Measurements from ENCODE around the gene WWC1.

DNA sequence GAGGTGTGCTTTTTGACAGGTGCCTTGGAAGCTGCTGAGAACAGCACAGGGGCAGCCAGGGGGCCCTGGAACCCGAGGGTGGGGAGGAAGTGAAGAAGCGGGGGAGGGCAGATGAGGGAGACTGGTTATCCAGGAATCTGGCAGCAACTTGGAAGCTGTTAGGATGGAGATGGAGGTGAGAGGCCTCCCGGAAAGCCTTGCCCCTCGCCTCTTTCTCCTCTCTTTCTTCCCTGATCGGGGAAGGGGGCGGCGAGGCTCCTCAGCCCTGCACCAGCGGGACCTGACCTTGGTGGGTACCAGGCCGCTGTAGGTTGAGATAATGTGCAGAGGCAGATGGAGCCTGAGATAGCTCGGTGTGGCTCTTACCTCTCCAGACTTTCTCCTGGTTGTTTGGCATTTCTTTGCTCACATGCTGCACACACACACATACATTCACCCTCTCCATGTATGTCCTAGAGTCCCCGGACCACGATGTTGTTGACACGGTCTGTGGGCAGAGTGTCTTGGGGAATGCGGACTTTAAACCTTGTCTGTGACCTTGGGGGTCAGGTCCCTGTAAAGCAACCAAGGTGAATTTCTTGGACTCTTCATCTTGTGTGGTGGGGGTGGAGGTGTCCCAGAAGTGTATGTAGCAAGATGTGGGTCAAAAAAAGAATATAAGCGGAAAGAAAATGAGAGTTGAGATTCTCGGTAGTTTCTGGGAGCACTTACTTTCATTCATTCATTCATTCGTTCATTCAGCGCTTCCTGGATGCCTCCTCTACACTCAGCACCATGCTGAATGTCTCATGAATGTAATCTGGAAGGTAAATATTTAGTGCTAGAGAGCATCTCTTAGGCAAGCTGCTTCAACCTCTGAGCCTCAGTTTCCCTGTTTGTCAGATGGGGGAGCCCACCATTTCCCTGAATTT lies 1.6 kb downstream of the WWC1 start:
- TF ChIP-seq, protein P1, sequence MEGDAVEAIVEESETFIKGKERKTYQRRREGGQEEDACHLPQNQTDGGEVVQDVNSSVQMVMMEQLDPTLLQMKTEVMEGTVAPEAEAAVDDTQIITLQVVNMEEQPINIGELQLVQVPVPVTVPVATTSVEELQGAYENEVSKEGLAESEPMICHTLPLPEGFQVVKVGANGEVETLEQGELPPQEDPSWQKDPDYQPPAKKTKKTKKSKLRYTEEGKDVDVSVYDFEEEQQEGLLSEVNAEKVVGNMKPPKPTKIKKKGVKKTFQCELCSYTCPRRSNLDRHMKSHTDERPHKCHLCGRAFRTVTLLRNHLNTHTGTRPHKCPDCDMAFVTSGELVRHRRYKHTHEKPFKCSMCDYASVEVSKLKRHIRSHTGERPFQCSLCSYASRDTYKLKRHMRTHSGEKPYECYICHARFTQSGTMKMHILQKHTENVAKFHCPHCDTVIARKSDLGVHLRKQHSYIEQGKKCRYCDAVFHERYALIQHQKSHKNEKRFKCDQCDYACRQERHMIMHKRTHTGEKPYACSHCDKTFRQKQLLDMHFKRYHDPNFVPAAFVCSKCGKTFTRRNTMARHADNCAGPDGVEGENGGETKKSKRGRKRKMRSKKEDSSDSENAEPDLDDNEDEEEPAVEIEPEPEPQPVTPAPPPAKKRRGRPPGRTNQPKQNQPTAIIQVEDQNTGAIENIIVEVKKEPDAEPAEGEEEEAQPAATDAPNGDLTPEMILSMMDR (conservative IDR thresholded peaks at IDR 0.05): no peak
- TF ChIP-seq EZH2 (IDR thresholded peaks at IDR 0.05; ENCODE audit: low read depth): no peak

All from PC-9 (cell line).